HPDE6-E6E7 (cell line): Measurements from ENCODE around the gene TERT.
A peak's percentile ranks its signal among the peaks of the same experiment; 100 is the strongest.

ENCODE experiments used
- DNase-seq: peaks from one replicate; pipeline ENCODE4 v3.0.0; 2011; ENCODE audit warnings: missing footprints; ENCODE audit errors: extremely low spot score

Gene TERT

DNA sequence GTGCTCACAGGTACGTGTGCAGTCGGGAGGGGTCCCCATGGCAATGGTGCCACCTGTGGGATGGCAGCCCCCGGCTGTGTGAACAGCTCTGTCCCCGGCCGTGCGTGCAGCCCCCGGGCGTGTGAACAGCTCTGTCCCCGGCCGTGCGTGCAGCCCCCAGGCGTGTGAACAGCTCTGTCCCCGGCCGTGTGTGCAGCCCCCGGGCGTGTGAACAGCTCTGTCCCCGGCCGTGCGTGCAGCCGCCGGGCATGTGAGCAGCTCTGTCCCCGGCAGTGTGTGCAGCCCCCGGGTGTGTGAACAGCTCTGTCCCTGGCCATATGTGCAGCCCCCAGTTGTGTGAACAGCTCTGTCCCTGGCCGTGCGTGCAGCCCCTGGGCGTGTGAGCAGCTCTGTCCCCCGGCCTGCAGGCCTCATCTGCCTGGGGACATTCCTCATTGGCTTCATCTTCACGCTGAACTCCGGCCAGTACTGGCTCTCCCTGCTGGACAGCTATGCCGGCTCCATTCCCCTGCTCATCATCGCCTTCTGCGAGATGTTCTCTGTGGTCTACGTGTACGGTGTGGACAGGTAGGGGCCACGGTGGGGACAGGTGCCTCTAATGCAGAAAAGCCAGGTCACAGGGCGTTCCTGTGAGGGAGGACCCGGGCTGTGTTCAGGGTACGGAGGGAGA, 75.6 kb downstream of the TERT start:
- no peak for DNase-seq

DNA sequence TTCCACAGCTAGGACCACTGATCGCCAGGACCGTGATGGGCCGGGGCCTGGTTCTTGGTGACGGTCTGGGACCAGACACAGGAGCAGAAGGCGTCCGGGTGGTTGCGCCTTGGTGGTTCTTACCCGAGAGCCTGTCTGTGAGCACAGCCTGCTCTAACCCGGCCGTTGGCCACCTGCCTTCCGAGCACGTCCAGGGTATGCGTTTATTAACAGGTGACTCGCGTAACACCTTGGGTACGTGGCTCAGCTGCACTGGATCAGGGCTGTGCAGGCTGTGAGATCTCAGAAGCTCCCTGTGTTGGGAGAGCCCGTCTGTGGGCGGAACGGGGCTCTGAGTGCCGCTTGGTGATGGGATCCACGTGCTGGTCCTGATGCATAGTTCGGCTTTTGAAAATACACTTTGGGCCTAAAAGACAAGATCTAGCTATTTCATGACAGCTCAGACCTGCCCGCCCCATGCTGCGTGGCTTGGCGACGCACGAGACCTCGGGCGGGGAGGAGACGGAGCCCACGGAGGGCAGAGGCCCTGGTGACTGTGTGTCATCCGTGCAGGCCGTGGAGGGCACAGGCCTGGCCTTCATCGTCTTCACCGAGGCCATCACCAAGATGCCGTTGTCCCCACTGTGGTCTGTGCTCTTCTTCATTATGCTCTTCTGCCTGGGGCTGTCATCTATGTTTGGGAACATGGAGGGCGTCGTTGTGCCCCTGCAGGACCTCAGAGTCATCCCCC, 76.4 kb downstream of the TERT start:
- no peak for DNase-seq

DNA sequence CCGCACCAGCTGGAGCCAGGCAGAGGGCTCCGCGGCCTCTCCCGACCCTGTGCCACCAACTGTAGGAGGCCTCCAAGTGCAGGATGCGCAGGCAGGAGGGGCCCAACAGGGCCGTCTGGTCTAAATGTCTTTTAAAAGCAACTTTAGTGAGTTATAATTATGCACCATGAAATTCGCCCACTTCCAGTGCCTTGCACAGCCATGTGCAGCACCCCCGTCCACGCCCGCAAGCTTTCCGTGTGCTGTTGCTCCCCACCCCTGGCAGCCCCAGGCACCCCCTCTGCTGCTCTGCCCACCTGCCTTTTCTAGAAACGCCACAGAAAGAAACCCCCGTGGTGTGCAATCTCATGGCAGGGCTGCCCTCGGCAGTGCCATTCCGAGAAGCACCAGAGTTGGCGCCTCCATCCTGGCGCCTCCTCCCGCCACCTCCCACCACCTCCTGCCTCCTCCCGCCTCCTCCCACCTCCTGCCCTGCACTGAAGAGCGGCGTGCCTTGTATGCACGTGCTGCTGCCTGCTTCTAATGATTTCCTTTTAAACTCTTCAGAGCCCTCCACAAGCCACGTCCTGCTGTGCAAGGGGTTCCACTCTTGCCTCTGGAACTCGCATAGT, 77.2 kb downstream of the TERT start:
- no peak for DNase-seq

DNA sequence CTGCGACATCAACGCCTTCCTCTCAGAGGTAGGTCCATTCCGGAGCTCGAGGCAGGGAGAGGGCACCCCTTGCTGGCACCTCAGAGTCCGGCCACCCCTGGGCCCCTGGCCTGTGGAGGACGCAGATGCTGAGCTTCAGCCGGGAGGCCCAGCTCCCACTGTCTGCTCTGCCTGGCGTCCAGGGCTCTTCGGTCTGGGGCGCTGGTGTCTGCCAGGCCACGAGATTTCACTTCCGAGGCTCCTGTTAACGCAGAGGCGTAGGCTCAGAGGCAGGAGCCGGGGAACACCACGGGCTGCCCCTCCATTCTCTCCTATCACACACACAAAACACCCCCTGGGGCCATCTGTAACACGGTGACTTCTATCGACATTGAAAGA, 78.0 kb downstream of the TERT start:
- no peak for DNase-seq

DNA sequence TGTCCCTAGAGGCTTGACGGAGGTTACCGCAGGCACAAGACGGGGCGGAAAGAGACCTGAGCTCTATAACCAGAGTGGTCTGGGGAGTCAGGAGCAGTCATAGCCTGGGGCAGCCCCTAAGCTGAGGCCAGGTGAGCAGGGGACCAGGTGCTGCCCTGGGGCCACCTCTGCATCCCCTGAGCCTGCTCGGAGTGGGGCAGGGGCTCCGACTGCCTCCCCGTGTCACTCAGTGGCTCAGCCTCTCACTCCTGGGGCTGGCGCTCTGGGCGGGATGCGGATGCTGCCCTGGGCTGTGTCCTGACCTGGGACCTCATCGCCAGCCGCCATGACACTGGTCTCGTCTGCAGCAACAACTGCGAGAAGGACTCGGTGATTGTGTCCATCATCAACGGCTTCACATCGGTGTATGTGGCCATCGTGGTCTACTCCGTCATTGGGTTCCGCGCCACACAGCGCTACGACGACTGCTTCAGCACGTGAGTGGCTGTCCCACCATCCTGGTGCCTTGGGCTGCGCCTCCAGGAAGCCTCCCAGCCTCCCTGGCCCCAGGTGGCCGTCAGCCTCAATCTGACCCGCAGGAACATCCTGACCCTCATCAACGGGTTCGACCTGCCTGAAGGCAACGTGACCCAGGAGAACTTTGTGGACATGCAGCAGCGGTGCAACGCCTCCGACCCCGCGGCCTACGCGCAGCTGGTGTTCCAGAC, 78.5 kb downstream of the TERT start:
- DNase-seq: no peak

DNA sequence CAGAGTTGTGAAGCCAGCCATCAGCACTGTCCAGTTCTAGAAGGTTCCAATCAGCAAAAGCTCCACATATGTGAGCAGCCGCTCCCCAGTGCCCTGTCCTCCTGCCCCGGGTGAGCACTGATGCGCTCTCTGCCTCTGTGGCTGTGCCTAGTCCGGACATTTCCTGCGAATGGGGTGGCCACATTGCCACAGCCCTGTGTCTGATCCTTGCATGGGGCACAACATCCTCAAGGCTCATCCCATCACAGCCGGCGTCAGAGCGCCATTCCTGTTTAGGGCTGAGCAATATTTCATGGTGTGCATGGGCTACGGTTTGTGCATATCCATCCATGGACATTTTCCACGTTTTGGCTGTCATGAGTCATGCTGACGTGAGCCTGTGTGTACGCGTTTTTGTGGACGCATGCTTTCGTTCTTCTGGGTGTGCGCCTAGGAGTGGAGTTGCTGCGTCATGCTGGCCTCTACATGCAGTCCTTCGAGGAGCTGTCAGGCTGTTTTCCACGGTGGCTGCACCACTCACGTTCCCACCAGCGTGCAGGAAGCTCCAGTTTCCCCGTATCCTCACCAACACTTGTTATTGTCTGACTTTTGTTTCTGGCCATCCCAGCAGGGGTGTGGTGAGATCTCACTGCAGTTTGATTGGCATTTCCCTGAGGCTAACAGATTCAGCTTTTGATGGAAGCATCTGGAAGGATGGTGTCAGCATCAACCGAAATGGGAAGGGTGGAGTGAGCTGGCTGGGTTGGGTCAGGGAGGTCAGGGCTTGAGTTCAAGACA, 79.4 kb downstream of the TERT start:
- no peak for DNase-seq

DNA sequence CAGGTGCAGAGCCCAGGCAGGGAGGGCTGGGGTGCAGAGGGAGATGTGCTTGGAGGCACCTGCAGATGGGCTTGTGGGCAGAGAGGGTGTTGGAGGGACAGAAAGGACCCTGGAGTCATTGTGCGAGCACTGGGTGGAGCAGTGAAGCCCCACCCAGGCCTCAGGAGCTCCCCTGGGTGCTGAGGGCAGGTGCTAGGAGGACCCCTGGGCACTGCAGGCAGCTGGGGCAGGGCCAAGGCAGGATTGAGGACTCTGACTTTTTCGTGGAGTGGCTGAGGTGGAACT, 80.0 kb downstream of the TERT start:
- DNase-seq: no peak

DNA sequence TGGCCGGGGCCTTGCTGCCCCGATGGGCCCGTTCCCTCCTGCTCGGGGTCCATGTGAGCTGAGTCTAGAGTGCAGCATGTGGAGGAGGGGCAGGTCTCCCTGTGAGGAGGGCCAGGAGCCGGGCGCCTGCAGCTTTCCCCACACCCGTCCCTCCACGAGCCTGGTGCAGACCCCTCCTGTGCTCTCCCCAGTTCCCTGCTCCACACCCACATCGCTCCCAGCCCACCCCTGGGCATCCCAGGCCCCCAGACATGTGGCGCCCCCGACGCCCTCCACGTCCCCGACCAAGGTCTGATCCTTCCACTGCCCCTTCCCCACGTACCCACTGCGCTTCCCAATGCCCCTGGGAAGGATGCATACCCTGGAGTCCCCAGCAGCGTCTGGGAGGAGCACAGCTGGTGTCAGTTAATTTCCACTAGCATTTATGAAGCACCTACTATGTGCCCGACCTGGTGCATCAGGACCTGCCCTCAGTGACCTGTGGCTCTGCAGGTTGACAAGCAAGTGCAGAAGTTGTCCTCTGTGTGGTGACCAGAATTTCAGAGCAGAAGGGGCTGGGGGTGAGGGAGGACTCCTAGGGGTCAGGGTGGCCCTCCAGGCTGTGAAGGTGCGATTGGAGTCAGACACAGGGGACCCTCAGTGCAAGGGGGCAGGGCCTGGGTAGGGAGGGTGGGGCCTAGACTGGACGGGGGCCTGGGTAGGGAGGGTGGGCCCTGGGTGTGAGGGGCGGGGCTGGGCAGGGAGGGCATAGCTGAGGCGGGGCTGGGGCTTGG, 80.5 kb downstream of the TERT start:
- DNase-seq: no peak

DNA sequence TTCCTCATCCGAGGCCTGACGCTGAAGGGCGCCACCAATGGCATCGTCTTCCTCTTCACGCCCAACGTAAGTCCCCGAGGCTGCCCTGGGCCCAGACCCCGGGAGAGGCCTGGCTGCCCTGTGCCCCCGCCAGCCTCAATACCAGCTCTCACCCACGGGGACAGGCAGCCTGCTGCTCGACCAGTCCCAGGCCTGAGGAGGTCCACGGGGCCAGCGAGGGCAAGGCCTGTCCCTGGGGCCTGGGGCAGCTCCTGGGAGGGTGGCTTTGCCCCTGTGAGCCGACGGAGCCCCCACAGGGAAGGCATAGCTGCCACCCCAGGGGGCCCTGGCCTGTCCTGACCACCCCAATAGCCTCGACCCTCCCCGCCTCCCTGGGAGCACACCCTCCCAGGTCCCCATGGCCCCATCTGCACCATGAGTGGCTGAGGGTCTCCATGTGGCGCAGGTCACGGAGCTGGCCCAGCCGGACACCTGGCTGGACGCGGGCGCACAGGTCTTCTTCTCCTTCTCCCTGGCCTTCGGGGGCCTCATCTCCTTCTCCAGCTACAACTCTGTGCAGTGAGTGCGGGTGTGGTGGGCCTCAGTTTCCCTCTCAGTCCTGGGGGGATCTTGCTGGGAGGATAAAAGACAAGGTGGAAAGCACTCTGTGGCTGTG, 81.2 kb downstream of the TERT start:
- no peak for DNase-seq

DNA sequence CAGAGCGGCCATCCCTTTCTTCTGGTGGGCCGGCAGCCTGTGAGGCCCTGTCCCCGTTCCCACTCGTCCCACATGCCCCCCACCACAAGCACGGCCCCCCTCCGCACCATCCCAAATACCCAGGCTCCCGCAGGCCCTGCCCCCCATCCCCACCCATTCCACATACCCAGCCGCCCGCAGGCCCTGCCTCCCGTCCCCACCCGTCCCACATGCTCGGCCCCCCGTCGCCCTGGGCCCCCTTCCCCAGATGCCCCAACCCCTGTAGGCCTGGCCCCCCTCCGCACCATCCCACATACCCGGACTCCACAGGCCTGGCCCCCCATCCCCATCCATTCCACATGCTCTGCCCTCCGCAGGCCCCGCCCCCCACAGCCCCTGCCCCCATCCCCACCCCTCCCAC, 82.0 kb downstream of the TERT start:
- no peak for DNase-seq

DNA sequence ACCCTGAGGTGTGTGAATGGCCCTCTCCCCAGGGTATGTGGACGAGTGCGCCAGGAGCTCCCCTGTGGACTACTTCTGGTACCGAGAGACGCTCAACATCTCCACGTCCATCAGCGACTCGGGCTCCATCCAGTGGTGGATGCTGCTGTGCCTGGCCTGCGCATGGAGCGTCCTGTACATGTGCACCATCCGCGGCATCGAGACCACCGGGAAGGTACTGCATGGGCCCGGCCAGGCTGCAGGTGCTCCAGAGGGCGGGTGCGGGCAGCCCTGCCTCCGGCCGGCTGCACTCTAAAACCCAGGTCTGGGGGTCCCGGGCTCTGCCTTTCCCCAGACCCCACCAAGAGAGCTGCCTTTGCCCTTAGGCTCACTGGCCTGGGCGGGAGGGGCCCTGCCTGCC, 82.6 kb downstream of the TERT start:
- DNase-seq: no peak

DNA sequence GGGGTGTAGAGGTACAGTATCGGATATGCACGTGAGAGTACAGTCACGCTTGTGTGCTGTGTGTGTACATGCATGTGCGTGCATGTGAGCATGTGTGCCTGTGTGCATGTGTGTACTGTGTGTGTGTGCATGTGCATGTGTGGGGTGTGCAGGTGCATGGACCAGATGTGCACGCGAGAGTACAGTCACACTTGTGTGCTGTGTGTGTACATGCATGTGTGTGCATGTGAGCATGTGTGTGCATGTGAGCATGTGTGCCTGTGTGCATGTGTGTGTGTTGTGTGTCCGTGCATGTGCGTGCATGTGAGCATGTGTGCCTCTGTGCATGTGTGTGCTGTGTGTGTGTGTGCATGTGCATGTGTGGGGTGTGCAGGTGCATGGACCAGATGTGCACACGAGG, 83.2 kb downstream of the TERT start:
- no peak for DNase-seq

DNA sequence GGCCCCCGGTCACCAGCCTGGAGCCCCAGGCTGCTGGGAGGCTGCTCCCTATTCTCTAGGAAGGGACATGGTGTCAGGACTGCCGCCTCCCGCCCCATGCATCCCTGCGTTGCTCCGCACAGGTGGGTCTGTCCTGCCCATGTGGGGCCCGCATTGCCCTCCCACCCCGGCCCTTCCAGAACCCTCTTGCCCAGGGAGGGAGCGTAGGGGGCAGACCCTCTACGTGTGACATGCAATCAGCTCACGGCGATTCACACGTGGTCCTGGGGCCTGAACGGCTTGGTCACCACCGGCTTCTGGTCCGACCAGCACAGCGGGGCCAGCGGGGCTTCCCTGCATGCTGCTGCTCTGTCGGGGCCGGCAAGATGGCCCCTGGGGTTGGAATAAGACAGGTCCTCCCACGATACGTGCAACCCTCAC, 84.0 kb downstream of the TERT start:
- no peak for DNase-seq

DNA sequence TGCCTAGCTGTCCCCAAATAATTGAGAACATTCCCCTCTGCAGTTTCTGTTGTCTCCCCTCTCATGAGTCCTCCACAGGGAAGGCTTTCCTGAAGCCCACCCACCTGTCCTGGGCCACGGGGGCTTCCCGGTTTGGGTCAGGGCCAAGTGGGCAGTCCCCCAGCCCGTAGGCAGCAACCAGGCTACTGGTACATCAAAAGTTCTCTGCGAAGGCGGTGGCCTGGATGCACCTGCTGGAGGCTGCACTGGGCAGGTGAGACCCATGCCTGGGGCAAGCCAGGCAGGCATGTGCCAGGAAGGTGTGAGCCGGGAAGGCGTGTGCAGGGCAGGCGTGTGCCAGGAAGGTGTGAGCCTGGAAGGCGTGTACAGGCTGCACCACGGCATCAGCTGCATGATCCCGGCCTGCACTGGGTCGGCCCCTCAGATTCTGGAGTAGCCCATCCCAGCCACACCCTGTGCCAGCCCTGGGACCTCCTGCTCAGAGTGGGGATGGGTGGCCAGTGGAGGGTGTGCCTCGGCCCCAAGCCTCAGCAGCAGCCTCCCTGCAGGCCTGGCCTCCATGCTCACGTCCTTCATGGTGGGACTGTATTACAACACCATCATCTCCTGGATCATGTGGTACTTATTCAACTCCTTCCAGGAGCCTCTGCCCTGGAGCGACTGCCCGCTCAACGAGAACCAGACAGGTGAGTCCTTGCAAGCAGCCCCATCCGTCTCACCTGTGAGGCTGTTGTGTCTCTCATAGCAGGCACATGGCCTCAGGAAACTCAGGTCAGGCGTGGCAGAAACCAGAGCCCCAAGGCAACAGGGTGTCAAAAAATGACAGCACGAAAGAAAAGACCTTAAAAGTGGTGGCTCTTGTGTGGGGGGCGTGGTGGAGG, 84.7 kb downstream of the TERT start:
- DNase-seq: no peak

DNA sequence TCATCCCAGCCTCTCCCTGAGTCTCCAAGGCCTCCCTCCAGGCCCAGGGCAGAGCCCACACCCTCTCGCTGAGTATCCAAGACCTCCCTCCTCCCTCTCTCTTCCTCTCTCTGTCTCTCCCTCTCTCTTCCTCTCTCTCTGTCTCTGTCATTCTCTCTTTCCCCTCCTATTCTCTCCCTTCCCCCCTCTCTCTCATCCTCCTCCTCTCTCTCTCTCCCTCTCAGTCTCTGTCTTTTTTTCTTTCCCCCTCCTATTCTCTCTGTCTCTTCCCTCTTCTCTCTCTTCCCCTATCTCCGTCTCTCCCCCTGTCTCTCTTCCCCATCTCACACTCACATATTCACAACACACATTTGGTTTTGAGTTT, 85.4 kb downstream of the TERT start:
- no peak for DNase-seq

DNA sequence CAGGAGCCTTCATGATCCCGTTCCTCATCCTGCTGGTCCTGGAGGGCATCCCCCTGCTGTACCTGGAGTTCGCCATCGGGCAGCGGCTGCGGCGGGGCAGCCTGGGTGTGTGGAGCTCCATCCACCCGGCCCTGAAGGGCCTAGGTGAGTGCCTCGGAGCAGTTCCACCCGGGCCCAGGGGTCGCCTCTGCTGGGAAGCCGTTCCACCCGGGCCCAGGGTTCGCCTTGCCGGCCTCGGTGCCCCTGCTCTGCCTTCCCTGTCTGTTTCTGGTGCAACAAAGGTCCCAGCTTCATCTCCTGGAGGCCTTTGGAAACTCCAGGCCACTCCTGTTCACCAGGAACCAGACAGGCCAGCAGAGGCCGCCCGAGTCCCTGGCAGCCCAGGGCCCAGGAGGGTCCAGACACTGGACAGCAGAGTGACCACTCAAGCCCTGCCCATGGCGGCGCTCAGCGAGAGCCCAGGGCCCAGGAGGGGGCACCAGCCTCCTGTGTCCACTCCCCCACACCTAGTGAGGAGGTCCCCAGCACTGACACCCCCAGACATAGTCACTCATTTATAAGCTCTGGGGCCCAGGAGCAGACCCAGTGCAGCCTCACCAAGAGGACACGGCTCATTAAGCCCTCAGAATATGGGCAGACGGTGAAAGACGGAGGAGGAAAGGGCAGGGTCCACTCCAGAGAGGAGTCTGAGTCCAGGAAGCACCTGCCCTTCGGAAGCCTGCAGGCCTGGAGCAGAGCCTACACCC, 86.0 kb downstream of the TERT start:
- DNase-seq: peak; percentile 29

DNA sequence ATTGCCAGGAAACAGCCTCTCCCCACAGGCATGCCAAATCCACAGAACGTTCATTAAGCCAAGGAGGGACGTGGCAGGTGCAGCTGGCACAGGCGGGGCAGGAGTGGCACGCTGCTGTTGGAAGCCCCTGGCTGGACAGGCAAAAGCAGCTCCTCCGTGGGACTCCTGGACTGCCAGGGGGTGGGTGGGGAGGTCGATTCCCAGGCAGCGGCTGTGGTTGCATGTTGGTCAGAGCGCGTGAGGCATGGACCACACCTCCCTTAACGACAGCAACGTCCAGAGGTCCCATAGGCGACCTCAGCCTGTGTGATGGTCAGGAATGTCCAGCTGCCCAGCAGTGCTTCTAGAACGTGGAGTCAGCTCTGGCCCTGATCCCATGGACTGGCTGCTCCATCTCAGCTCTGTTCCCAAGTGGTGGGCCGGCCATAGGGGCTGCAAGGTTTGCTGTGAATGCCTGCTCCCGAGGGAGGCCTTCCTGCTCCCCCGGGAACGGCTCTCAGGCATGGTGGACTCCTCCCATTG, 86.6 kb downstream of the TERT start:
- DNase-seq: no peak

DNA sequence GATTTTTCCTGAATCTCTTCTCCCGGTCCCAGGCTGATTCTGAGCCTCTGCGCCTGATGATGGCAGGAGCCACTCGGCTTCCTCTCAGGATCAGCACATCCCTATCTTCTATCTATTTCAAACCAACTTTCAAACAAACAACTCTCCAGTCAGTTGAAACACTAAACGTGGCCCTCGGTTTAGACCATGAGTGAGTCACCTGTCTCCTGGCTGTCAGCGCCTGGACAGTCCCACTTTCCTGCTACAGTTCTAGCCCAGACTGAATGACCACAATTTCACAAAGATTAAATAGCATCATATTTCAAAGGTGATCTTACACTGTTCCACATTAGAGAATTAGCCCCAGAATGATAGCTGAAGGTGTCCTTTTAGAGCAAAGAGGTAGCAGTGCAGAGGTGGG, 87.3 kb downstream of the TERT start:
- no peak for DNase-seq
